ENCODE results near the gene CASK.
"Not testable (repeated sequence)": the region's sequence is repeated elsewhere in the genome, so short reads cannot be mapped to it uniquely, and the experiment has no call there.

Gene CASK

GRCh38 chrX:41730081-41730480, 193.3 kb downstream of the CASK start:
- DNase-seq (ENCODE audit: low read depth, low spot score) = no peak

- no peak for DNase-seq (ENCODE audit: low read depth, low spot score)
These were observed 195.2 kb downstream of the CASK start for GRCh38 chrX:41728125-41728524.

GRCh38 chrX:41723826-41724225, 199.5 kb downstream of the CASK start, which contains the start of gene GPR82:
GPR82 (plus strand) TSS chrX:41724181; CDS start chrX:41727027, 2,846 bp downstream.
- no peak for DNase-seq (ENCODE audit: low read depth, low spot score)

- no peak for DNase-seq (ENCODE audit: low read depth, low spot score)
These were observed 200.3 kb downstream of the CASK start for GRCh38 chrX:41722816-41723618.

GRCh38 chrX:41722214-41722613, 201.1 kb downstream of the CASK start:
- no peak for DNase-seq (ENCODE audit: low read depth, low spot score)

GRCh38 chrX:41721590-41721989, 201.8 kb downstream of the CASK start:
- no peak for DNase-seq (ENCODE audit: low read depth, low spot score)

GRCh38 chrX:41720125-41720779, 203.1 kb downstream of the CASK start:
- DNase-seq (ENCODE audit: low read depth, low spot score) = no peak

GRCh38 chrX:41719610-41720009, 203.7 kb downstream of the CASK start:
- not testable (repeated sequence) for DNase-seq (ENCODE audit: low read depth, low spot score)

- no peak for DNase-seq (ENCODE audit: low read depth, low spot score)
These were observed 204.7 kb downstream of the CASK start for GRCh38 chrX:41718481-41719235.

GRCh38 chrX:41716767-41717473, 206.4 kb downstream of the CASK start:
- no peak for DNase-seq (ENCODE audit: low read depth, low spot score)

GRCh38 chrX:41716222-41716621, 207.1 kb downstream of the CASK start:
- no peak for DNase-seq (ENCODE audit: low read depth, low spot score)

- no peak for DNase-seq (ENCODE audit: low read depth, low spot score)
These were observed 212.2 kb downstream of the CASK start for GRCh38 chrX:41711021-41711667.

GRCh38 chrX:41708486-41708885, 214.9 kb downstream of the CASK start:
- DNase-seq (ENCODE audit: low read depth, low spot score) = no peak

- DNase-seq (ENCODE audit: low read depth, low spot score) = no peak
These were observed 216.1 kb downstream of the CASK start for GRCh38 chrX:41707218-41707617.

GRCh38 chrX:41705680-41706374, 217.5 kb downstream of the CASK start:
- DNase-seq (ENCODE audit: low read depth, low spot score) = no peak

- no peak for DNase-seq (ENCODE audit: low read depth, low spot score)
These were observed 218.3 kb downstream of the CASK start for GRCh38 chrX:41705042-41705441.

GRCh38 chrX:41703574-41704029, 219.8 kb downstream of the CASK start:
- no peak for DNase-seq (ENCODE audit: low read depth, low spot score)

- no peak for DNase-seq (ENCODE audit: low read depth, low spot score)
These were observed 227.9 kb downstream of the CASK start for GRCh38 chrX:41695426-41695825.

- DNase-seq (ENCODE audit: low read depth, low spot score) = no peak
These were observed 230.3 kb downstream of the CASK start for GRCh38 chrX:41693024-41693423.

- no peak for DNase-seq (ENCODE audit: low read depth, low spot score)
These were observed 231.1 kb downstream of the CASK start for GRCh38 chrX:41692162-41692749.

Measured in activated naive CD8-positive, alpha-beta T cell treated with anti-CD3 and anti-CD28 coated beads, Interleukin-2, amount 50 U/mL, for 16 hours (primary cell).